ENCODE results near the gene SPATA32. TPM values are rescaled to one million over a fixed set of nuclear protein-coding genes. Genes with fewer than 3 reads are reported as not detected.
A peak's percentile ranks its signal among the peaks of the same experiment; 100 is the strongest.

The SPATA32 gene
- total RNA-seq, 4 donors from 2014 or later = not detected

DNA sequence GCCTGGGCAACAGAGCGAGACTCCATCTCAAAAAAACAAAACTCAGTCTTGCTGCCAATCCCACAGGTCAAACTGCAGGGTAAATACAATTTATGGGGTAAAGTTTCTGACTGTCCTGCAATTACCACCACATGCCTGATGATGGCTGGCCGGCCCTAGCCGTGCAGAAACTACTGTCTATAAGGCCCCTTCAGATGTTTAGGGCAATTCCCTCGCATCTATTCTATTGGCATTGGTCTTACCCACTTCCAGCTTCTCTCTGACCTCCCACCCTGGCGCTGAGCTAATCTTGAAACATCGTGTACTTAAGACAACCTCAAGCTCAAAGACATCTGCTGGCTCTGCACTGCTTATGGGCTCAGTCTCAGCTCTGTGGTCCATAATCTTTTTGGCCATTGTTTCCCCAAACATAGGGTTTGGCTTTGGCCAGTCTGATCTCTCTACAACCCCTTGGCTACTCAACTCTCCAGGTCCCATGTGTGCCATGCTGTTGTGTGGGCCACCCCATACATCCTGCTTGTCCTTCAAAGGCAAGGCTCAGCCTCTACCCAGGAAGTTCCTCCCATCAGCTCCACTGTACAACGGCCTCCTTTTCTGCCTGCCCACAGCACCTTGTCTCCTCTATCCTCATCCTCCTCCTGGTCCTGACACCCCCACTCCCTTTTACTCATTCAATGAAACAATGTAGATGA is 38.3 kb upstream of the SPATA32 start:
- Histone ChIP-seq H3K27me3 (no peaks in the 10 kb centered on the region), H3K27ac (replicated peaks in 1 of 4) (peak overlapping the region; percentile 79 to 99 (median 84)), H3K4me1 (peaks cover 80 to 98% (median 92%) of the 10 kb centered on the region in 4 donors), H3K36me3 (no peaks in the 10 kb centered on the region), H3K4me3 (no peak overlapping the region), H3K9me3 (no peaks in the 10 kb centered on the region)
- TF ChIP-seq EP300 (IDR thresholded peaks at IDR 0.05) (no peak), POLR2A (IDR thresholded peaks at IDR 0.05; ENCODE audit: low read depth) (no peak), POLR2AphosphoS5 (IDR thresholded peaks at IDR 0.05) (no peak)
- TF ChIP-seq, protein P1, sequence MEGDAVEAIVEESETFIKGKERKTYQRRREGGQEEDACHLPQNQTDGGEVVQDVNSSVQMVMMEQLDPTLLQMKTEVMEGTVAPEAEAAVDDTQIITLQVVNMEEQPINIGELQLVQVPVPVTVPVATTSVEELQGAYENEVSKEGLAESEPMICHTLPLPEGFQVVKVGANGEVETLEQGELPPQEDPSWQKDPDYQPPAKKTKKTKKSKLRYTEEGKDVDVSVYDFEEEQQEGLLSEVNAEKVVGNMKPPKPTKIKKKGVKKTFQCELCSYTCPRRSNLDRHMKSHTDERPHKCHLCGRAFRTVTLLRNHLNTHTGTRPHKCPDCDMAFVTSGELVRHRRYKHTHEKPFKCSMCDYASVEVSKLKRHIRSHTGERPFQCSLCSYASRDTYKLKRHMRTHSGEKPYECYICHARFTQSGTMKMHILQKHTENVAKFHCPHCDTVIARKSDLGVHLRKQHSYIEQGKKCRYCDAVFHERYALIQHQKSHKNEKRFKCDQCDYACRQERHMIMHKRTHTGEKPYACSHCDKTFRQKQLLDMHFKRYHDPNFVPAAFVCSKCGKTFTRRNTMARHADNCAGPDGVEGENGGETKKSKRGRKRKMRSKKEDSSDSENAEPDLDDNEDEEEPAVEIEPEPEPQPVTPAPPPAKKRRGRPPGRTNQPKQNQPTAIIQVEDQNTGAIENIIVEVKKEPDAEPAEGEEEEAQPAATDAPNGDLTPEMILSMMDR (IDR thresholded peaks at IDR 0.05) = no peak
- intact Hi-C loops (cut with DNase I) = no loop called here
- DNase-seq (ENCODE audit: extremely low spot score) = no peak
- WGBS = 91% methylated on average over 7 of the region's 7 CpGs

DNA sequence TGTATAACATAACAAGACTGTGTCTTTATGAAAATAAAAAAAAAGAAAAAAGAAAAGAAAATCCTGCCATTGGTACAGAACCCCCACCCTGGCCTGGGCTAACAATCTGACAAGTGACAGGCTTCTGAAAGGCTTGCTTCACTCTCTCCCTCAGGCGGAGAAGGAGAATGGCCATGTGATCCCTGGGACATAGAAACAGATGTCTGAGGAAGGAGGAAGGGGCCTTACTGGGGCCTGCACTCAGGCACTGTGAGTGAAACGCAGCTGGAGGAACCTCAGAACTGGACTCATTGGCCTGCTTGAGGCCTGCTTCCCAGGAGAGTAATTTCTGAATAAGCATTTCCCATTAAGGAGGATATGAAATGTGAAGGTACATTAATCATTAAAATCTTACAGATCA is 37.5 kb upstream of the SPATA32 start:
- no peaks in the 10 kb centered on the region for H3K36me3 ChIP-seq
- H3K27me3 ChIP-seq = no peaks in the 10 kb centered on the region
- H3K4me1 ChIP-seq = peaks cover 81 to 98% (median 95%) of the 10 kb centered on the region in 4 donors
- H3K4me3 ChIP-seq = no peak overlapping the region
- DNase-seq (ENCODE audit: extremely low spot score) = no peak
- peak overlapping the region; percentile 79 to 99 (median 84) for H3K27ac ChIP-seq (replicated peaks in 1 of 4)
- TF ChIP-seq, protein P1 (IDR thresholded peaks at IDR 0.05) = no peak
- TF ChIP-seq POLR2AphosphoS5 (IDR thresholded peaks at IDR 0.05) = peak in 1 of 2 donors; percentile 40
- no peak for TF ChIP-seq POLR2A (IDR thresholded peaks at IDR 0.05; ENCODE audit: low read depth)
- TF ChIP-seq EP300 (IDR thresholded peaks at IDR 0.05) = no peak
- intact Hi-C loops (cut with DNase I) = no loop called here
- WGBS = 20% methylated on average over 2 of the region's 2 CpGs
- H3K9me3 ChIP-seq = no peaks in the 10 kb centered on the region

DNA sequence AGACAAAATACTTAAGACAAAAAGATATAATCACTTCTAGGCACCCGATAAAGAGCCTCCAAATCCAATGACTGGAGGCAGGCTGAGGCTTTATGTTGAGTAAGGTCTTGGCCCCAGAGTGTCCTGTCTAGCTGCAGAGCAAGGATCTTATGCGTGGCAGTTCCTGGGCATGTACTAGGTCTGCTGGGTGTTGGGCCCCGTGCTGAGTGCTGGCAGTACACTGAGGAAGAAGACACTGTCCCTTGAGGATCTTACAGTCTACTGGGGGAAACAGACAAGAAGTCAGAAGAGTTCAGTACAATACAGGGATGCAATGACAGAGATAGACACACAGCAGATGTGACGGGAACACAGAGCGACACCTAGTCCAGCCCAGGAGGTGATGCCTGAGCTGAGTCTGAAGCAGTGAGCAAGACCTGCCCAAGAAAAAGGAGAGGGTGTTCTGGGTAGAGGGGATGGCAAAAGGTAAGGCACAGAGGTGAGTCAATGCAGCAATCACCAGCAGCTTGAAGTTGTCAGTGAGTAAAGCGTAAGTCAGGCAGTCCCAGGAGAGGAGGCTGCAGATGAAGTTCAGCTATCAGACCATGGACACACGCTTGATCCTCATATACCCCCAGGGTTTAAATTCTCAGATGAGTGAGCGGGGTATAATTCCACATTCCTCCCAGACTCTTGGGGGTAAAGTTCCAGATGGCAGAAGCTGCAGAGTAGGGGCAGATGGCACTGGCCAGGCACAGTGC is 36.8 kb upstream of the SPATA32 start:
- WGBS = 67% methylated on average over 8 of the region's 8 CpGs
- H3K27ac ChIP-seq (replicated peaks in 1 of 4) = peak overlapping the region; percentile 79 to 99 (median 84)
- H3K4me3 ChIP-seq = no peak overlapping the region
- H3K4me1 ChIP-seq = peaks cover 86 to 100% (median 99%) of the 10 kb centered on the region in 4 donors
- no peaks in the 10 kb centered on the region for H3K27me3 ChIP-seq
- no peaks in the 10 kb centered on the region for H3K36me3 ChIP-seq
- no peak for DNase-seq (ENCODE audit: extremely low spot score)
- no peak for TF ChIP-seq EP300 (IDR thresholded peaks at IDR 0.05)
- peak in 1 of 2 donors; percentile 10 for TF ChIP-seq POLR2AphosphoS5 (IDR thresholded peaks at IDR 0.05)
- H3K9me3 ChIP-seq = no peaks in the 10 kb centered on the region
- intact Hi-C loops (cut with DNase I) = no loop called here

DNA sequence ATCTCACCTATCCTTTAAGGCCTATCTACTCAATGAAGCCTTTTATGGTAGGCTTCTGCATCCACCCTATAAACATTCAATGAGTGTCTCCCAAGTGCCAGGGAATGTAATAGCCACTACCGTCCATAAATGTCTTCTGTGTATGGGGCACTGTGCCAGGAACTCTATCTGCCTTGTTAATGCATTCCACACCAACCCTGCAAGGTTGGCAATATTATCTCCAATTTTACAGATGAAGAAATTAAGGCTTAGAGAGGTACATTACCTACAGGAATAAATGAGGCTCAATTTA is 34.9 kb upstream of the SPATA32 start:
- Histone ChIP-seq H3K36me3 (no peaks in the 10 kb centered on the region), H3K4me1 (peaks cover 89 to 100% (median 99%) of the 10 kb centered on the region in 4 donors), H3K9me3 (no peaks in the 10 kb centered on the region), H3K4me3 (no peak overlapping the region), H3K27ac (replicated peaks in 1 of 4) (peak overlapping the region; percentile 79 to 99 (median 84)), H3K27me3 (no peaks in the 10 kb centered on the region)
- intact Hi-C loops (cut with DNase I) = no loop called here
- DNase-seq (ENCODE audit: extremely low spot score) = no peak
- TF ChIP-seq POLR2AphosphoS5 (IDR thresholded peaks at IDR 0.05) (no peak), EP300 (IDR thresholded peaks at IDR 0.05) (no peak), POLR2A (IDR thresholded peaks at IDR 0.05; ENCODE audit: low read depth) (no peak)
- TF ChIP-seq, protein P1 (IDR thresholded peaks at IDR 0.05) = no peak
- 11% methylated on average over 1 of the region's 1 CpG for WGBS

DNA sequence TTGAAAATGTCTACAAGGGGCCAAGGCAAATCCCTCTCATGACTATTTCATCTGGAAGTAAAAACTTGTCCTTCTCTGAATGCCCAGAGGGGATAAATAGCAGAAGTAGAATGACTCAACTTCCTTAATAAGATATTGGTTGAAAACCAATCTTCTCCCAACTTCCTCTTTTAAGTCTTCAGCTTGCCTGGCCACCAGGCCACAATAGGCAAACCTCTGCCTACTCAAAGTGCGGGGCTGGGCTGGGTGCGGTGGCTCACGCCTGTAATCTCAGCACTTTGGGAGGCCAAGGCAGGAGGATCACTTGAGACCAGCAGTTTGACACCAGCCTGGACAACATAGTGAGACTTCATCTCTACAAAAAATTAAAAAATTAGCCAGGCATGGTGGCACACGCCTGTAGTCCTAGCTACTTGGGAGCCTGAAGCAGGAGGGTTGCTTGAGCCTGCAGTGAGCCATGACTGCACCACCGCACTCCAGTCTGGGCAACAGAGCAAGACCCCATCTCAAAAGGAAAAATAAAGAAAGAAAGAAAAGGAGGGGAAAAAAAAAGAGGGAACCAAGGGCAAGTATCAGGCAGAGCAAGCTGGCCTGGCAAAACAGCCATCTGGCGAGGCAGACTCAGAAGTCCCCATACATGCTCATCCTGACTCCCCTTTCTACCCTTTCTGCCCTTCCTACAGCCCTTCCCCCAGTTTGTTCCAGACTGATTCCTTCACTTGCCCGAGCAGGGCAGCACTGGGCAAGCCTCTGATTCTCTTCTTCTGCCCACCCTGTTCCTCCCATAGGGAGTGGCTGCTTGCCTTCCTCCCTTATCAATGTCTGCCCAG is 34.3 kb upstream of the SPATA32 start:
- Histone ChIP-seq H3K36me3 (no peaks in the 10 kb centered on the region), H3K4me3 (no peak overlapping the region), H3K27ac (replicated peaks in 1 of 4) (peak overlapping the region; percentile 79 to 99 (median 84)), H3K4me1 (peaks cover 94 to 100% (median 100%) of the 10 kb centered on the region in 4 donors), H3K9me3 (no peaks in the 10 kb centered on the region), H3K27me3 (no peaks in the 10 kb centered on the region)
- intact Hi-C loops (cut with DNase I) = no loop called here
- DNase-seq (ENCODE audit: extremely low spot score) = no peak
- TF ChIP-seq POLR2AphosphoS5 (IDR thresholded peaks at IDR 0.05) = no peak
- no peak for TF ChIP-seq EP300 (IDR thresholded peaks at IDR 0.05)
- no peak for TF ChIP-seq POLR2A (IDR thresholded peaks at IDR 0.05; ENCODE audit: low read depth)
- TF ChIP-seq, protein P1 (IDR thresholded peaks at IDR 0.05) = no peak
- WGBS = 82% methylated on average over 7 of the region's 7 CpGs
